Mononuclear cell (primary cell): Measurements from ENCODE around the gene RINL. TPM values are rescaled to one million over a fixed set of nuclear protein-coding genes. Genes with fewer than 3 reads are reported as not detected.
"Not testable (repeated sequence)": the region's sequence is repeated elsewhere in the genome, so short reads cannot be mapped to it uniquely, and the experiment has no call there.

Experiments
- H3K27me3 ChIP-seq: 2 replicates; pipeline ENCODE4 v1.6.0; 2011; ENCODE audit warnings: low read length, control low read depth; ENCODE audit not compliant: insufficient read depth
- H3K4me1 ChIP-seq: 2 replicates; pipeline ENCODE4 v1.5.1; 2011; ENCODE audit warnings: mild to moderate bottlenecking, low read length, control low read depth; ENCODE audit not compliant: insufficient read depth
- H3K4me3 ChIP-seq: 2 replicates; pipeline ENCODE4 v1.5.1; 2011; ENCODE audit warnings: mild to moderate bottlenecking, low read length, moderate library complexity
- H3K9me3 ChIP-seq: 2 replicates; pipeline ENCODE4 v1.5.1; 2011; ENCODE audit warnings: low read depth, mild to moderate bottlenecking, control low read depth, low read length
- total RNA-seq: library from RNA; depleted of rRNA; stranded (reverse); fragments of >200 nt; gene quantifications from one replicate; pipeline ENCODE4 v1.2.3, GENCODE V29; 2012

RINL gene
- total RNA-seq, 1 donor = 8.1 TPM

- not testable (repeated sequence) for H3K9me3 ChIP-seq, H3K4me3 ChIP-seq, H3K27me3 ChIP-seq
- H3K4me1 ChIP-seq = peaks cover 30% of the 10 kb centered on the region
Observed at GRCh38 chr19:38829203-38829602, 48.9 kb downstream of the RINL start.

- Histone ChIP-seq H3K27me3 (no peaks in the 10 kb centered on the region), H3K4me3 (no peak overlapping the region), H3K9me3 (no peaks in the 10 kb centered on the region), H3K4me1 (peaks cover 25% of the 10 kb centered on the region)
Observed at GRCh38 chr19:38826856-38827551, 51.1 kb downstream of the RINL start.

- peaks cover 22% of the 10 kb centered on the region for H3K4me1 ChIP-seq
- H3K9me3 ChIP-seq, H3K27me3 ChIP-seq, H3K4me3 ChIP-seq: not testable (repeated sequence)
Observed at GRCh38 chr19:38825936-38826335, 52.1 kb downstream of the RINL start.

- H3K27me3 ChIP-seq, H3K4me1 ChIP-seq, H3K9me3 ChIP-seq, H3K4me3 ChIP-seq: not testable (repeated sequence)
Observed at GRCh38 chr19:38821230-38821825, 56.7 kb downstream of the RINL start.

- H3K4me3 ChIP-seq = no peak overlapping the region
- no peaks in the 10 kb centered on the region for H3K27me3 ChIP-seq
- no peaks in the 10 kb centered on the region for H3K9me3 ChIP-seq
- no peaks in the 10 kb centered on the region for H3K4me1 ChIP-seq
Observed at GRCh38 chr19:38819231-38819920, 58.7 kb downstream of the RINL start.

Other genes starting within 250 kb of the RINL start
- gene ACTN4, start 230.6 kb downstream of the RINL start, total RNA-seq = 59.0 TPM
- 1.8 TPM for gene CAPN12, start 133.8 kb downstream of the RINL start, total RNA-seq
- not detected for gene LGALS7, start 104.8 kb downstream of the RINL start, total RNA-seq
- not detected for gene LGALS7B, start 89.1 kb downstream of the RINL start, total RNA-seq
- 0.21 TPM for gene LGALS4, start 65.3 kb downstream of the RINL start, total RNA-seq
- 14.3 TPM for gene ECH1, start 46.5 kb downstream of the RINL start, total RNA-seq
- gene HNRNPL, start 28.3 kb downstream of the RINL start, total RNA-seq = 304 TPM
- gene SIRT2, start 21.3 kb upstream of the RINL start, total RNA-seq = 50.7 TPM
- 22.6 TPM for gene NFKBIB, start 21.7 kb upstream of the RINL start, total RNA-seq
- 0.42 TPM for gene CCER2, start 33.9 kb upstream of the RINL start, total RNA-seq
- gene SARS2, start 52.5 kb upstream of the RINL start, total RNA-seq = 6.4 TPM
- gene MRPS12, start 52.7 kb upstream of the RINL start, total RNA-seq = 9.9 TPM
- gene FBXO17, start 97.5 kb upstream of the RINL start, total RNA-seq = under 0.01 TPM
- gene FBXO27, start 154.3 kb upstream of the RINL start, total RNA-seq = not detected
- gene ACP7, start 206.1 kb upstream of the RINL start, total RNA-seq = not detected
- 1.5 TPM for gene PAK4, start 247.5 kb upstream of the RINL start, total RNA-seq